Measurements from ENCODE around the gene CSAD.
"Not testable (repeated sequence)": the region's sequence is repeated elsewhere in the genome, so short reads cannot be mapped to it uniquely, and the experiment has no call there.

The CSAD gene

GRCh38 chr12:53177447-53177846, 3.3 kb downstream of the CSAD start:
- not testable (repeated sequence) for DNase-seq

- no peak for DNase-seq
These were observed 4.0 kb downstream of the CSAD start for GRCh38 chr12:53176750-53177149.

GRCh38 chr12:53174881-53175491, 5.7 kb downstream of the CSAD start:
- DNase-seq, result no peak

- DNase-seq, result no peak
These were observed 7.5 kb downstream of the CSAD start for GRCh38 chr12:53173085-53173715.

GRCh38 chr12:53172352-53172751, 8.4 kb downstream of the CSAD start:
- DNase-seq, result no peak

- no peak for DNase-seq
These were observed 8.9 kb downstream of the CSAD start for GRCh38 chr12:53171725-53172329.

- no peak for DNase-seq
These were observed 9.6 kb downstream of the CSAD start for GRCh38 chr12:53170876-53171724.

- no peak for DNase-seq
These were observed 10.5 kb downstream of the CSAD start for GRCh38 chr12:53170215-53170614.

GRCh38 chr12:53169644-53170043, 11.1 kb downstream of the CSAD start:
- no peak for DNase-seq

- DNase-seq, result no peak
These were observed 13.9 kb downstream of the CSAD start for GRCh38 chr12:53166837-53167236.

- not testable (repeated sequence) for DNase-seq
These were observed 17.7 kb downstream of the CSAD start for GRCh38 chr12:53163008-53163407.

- no peak for DNase-seq
These were observed 19.4 kb downstream of the CSAD start for GRCh38 chr12:53161119-53161911.

- DNase-seq, result no peak
These were observed 20.1 kb downstream of the CSAD start for GRCh38 chr12:53160673-53161072.

- no peak for DNase-seq
These were observed 20.7 kb downstream of the CSAD start for GRCh38 chr12:53160000-53160399.

- DNase-seq, result peak; percentile 77
These were observed 21.4 kb downstream of the CSAD start for GRCh38 chr12:53159195-53159839.

GRCh38 chr12:53152390-53152789, 28.3 kb downstream of the CSAD start:
- DNase-seq, result no peak

GRCh38 chr12:53151039-53151438, 29.7 kb downstream of the CSAD start:
- no peak for DNase-seq

- no peak for DNase-seq
These were observed 33.1 kb downstream of the CSAD start for GRCh38 chr12:53147653-53148052.

GRCh38 chr12:53147181-53147580, 33.5 kb downstream of the CSAD start:
- no peak for DNase-seq

GRCh38 chr12:53145383-53146260, 35.1 kb downstream of the CSAD start:
- DNase-seq, result no peak

- DNase-seq, result no peak
These were observed 37.4 kb downstream of the CSAD start for GRCh38 chr12:53143355-53143754.

Data from 8988T (cell line).